Hematopoietic multipotent progenitor cell (in vitro differentiated cells): ENCODE measurements around the gene EIPR1. TPM values are rescaled to one million over a fixed set of nuclear protein-coding genes. Genes with fewer than 3 reads are reported as not detected.

ENCODE experiments used
- DNase-seq, 3 donors: peaks; one replicate each; pipeline ENCODE4 v3.0.0-alpha.2; 2011 to 2015; ENCODE audit warnings: low read depth in 2 of 3, low spot score in 2 of 3
- total RNA-seq: library from RNA; depleted of rRNA; stranded (reverse); fragments of >200 nt; gene quantifications from one replicate; pipeline ENCODE4 v1.2.3, GENCODE V29; 2012

Gene EIPR1
- total RNA-seq, 1 donor, result 45.8 TPM

GRCh38 chr2:3168230-3168891, 209.3 kb downstream of the EIPR1 start:
- DNase-seq, result no peak

- no peak for DNase-seq
These were observed 214.2 kb downstream of the EIPR1 start for GRCh38 chr2:3163401-3163800.

GRCh38 chr2:3162442-3163077, 215.1 kb downstream of the EIPR1 start:
- DNase-seq, result no peak

- no peak for DNase-seq
These were observed 216.8 kb downstream of the EIPR1 start for GRCh38 chr2:3160751-3161330.

- DNase-seq, result no peak
These were observed 217.7 kb downstream of the EIPR1 start for GRCh38 chr2:3159782-3160545.

GRCh38 chr2:3154700-3155099, 222.9 kb downstream of the EIPR1 start:
- DNase-seq, result no peak

- no peak for DNase-seq
These were observed 223.5 kb downstream of the EIPR1 start for GRCh38 chr2:3154146-3154545.

- no peak for DNase-seq
These were observed 226.3 kb downstream of the EIPR1 start for GRCh38 chr2:3151153-3151918.

GRCh38 chr2:3149441-3150217, 228.0 kb downstream of the EIPR1 start:
- no peak for DNase-seq

- DNase-seq, result no peak
These were observed 228.9 kb downstream of the EIPR1 start for GRCh38 chr2:3148716-3149115.

- DNase-seq, result no peak
These were observed 229.7 kb downstream of the EIPR1 start for GRCh38 chr2:3147651-3148530.

GRCh38 chr2:3146772-3147650, 230.6 kb downstream of the EIPR1 start:
- DNase-seq, result no peak

GRCh38 chr2:3146175-3146574, 231.4 kb downstream of the EIPR1 start:
- DNase-seq, result no peak

- DNase-seq, result no peak
These were observed 232.1 kb downstream of the EIPR1 start for GRCh38 chr2:3145471-3146021.

- no peak for DNase-seq
These were observed 232.8 kb downstream of the EIPR1 start for GRCh38 chr2:3144856-3145255.

GRCh38 chr2:3143602-3144001, 234.0 kb downstream of the EIPR1 start:
- no peak for DNase-seq

- no peak for DNase-seq
These were observed 234.6 kb downstream of the EIPR1 start for GRCh38 chr2:3142961-3143571.
